HFF-Myc (cell line): ENCODE data around the gene CPHXL.

ENCODE experiments used
- DNase-seq: peaks from one replicate; pipeline ENCODE4 v3.0.0-alpha.2; 2011; ENCODE audit warnings: low read depth; ENCODE audit errors: extremely low read depth
- H3K4me3 ChIP-seq: replicated peaks from 2 replicates; pipeline ENCODE4 v1.5.1; 2011; ENCODE audit warnings: low read depth, mild to moderate bottlenecking, control low read depth, low read length
- TF ChIP-seq, protein P1 (sequence below): IDR thresholded peaks from 2 replicates; pipeline ENCODE4 v1.5.1; 2012; ENCODE audit warnings: mild to moderate bottlenecking, low read depth, low read length, control low read depth; ENCODE audit errors: missing control alignments

CPHXL gene

DNA sequence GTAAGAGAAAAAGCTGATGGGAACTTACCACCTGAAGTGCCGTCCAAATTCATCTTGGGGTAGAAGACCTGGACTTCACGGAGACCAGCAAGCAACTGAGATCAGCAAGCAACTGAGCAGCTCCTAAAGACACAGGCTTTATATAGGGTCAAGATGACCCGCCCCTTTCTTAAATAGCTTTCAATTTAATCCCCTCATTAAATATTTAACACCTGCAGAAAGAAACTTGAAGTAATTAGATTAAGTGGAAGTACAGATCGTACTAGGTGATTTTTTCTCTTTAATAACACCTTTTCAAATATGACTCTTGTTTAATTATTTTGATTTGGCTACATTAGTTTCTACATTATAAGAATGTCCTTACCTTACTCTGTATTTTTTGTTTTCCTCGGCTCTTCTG lies at the start of gene CPHXL:
TSS of gene CPHXL (minus strand) at position 101 of the 400 bp plus-strand sequence. CDS start at position 53, 48 bp downstream.
- TF ChIP-seq, protein P1, sequence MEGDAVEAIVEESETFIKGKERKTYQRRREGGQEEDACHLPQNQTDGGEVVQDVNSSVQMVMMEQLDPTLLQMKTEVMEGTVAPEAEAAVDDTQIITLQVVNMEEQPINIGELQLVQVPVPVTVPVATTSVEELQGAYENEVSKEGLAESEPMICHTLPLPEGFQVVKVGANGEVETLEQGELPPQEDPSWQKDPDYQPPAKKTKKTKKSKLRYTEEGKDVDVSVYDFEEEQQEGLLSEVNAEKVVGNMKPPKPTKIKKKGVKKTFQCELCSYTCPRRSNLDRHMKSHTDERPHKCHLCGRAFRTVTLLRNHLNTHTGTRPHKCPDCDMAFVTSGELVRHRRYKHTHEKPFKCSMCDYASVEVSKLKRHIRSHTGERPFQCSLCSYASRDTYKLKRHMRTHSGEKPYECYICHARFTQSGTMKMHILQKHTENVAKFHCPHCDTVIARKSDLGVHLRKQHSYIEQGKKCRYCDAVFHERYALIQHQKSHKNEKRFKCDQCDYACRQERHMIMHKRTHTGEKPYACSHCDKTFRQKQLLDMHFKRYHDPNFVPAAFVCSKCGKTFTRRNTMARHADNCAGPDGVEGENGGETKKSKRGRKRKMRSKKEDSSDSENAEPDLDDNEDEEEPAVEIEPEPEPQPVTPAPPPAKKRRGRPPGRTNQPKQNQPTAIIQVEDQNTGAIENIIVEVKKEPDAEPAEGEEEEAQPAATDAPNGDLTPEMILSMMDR, result no peak
- H3K4me3 ChIP-seq, result no peak within 1 kb of the TSS
- no peak for DNase-seq

DNA sequence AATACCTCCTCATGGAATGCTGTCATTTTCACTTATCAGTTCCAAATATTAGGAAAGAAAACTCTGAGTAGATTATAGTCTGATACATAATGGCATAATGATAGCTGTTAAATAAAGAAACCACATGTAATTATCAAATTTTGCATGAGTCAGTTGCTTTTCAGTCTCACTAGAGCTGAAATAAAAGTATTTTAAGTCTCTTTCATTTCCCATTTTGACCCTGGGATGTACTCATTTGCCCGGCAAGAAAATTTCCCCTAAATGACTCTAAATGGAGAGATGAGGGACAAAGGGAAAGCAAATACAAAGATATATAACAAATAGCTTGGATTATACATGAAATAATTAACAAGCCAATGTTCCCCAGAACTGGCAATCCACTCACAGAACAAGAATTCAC lies 47.9 kb upstream of the CPHXL start:
- TF ChIP-seq, protein P1, result no peak
- no peak overlapping the region for H3K4me3 ChIP-seq
- DNase-seq, result no peak

DNA sequence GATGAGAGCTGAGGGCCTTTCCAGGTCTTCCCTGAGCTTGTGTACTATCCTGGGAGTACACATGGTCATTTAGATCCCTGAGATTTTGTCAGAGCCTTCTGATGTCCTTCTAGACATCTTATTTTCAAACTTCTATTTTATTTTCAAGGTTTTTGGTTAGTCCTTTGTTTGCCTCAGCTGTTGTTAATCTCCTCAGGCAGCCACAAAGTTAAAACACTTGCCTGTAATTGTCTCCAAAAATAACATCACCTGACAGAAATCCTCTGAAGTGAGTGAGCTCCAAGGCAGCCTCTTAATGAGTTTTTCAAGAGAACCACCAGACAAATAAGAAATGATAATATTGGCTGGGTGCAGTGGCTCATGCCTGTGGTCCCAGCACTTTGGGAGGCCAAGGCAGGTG lies 43.8 kb upstream of the CPHXL start:
- TF ChIP-seq, protein P1, result no peak
- H3K4me3 ChIP-seq, result no peak overlapping the region
- DNase-seq, result no peak

- no peak overlapping the region for H3K4me3 ChIP-seq
- DNase-seq, result peak; percentile 43
- TF ChIP-seq, protein P1, result peak; percentile 71
Measured at GRCh38 chr16:75764154-75764768, 38.0 kb upstream of the CPHXL start.

DNA sequence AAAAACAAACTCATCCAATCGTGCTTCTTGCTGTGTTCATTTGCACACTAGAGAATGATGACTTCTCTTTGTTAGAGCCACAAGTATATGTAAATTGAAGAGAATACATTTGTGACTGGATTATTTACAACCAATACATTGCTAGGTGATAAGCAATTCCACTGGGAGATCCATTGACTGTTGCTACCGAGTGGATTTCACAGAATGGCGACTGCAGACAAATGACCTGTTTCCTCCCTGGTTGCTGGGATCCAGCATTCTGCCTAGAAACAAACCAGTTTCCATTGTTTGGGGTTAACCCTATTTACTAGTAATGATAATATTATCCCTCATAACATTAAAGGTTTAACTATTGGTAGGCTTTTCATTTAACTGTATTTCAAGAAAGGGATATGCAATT lies 36.9 kb upstream of the CPHXL start:
- DNase-seq, result no peak
- no peak overlapping the region for H3K4me3 ChIP-seq
- TF ChIP-seq, protein P1, result no peak

GRCh38 chr16:75762746-75763145 lies 36.5 kb upstream of the CPHXL start:
- TF ChIP-seq, protein P1, result no peak
- no peak for DNase-seq
- no peak overlapping the region for H3K4me3 ChIP-seq

DNA sequence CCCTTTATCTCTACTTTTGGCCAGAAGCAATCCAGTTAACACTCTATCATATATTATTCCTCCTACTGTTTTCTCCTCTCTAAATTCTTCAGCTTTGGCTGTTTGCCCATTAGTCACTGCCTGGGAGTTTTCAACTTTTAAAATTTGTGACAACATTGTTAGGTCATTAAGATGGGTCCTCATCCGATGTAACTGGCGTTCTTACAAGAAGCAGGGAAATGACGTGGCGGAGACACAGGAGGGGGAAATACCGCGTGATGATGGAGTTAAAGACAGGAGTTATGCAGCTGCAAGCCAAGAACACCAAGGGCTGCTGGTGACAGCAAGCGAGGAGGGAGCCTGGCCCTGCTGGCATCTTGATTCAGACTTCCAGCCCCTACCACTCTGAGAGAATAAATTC lies 34.8 kb upstream of the CPHXL start:
- TF ChIP-seq, protein P1, result no peak
- DNase-seq, result no peak
- no peak overlapping the region for H3K4me3 ChIP-seq
